Calu3 (cell line): ENCODE measurements around the gene NAV2. TPM values are rescaled to one million over a fixed set of nuclear protein-coding genes. Genes with fewer than 3 reads are reported as not detected.

ENCODE experiments used
- BruUV-seq: library from RNA; stranded (reverse); fragments of 400-500 nt; replicated peaks from 2 replicates; lab custom pipeline; 2021; lab: Mats Ljungman, UMichigan
- CTCF ChIA-PET: fragments of 300-600 bp; sonication (Branson Sonifier 250); formaldehyde crosslinking; loops from one replicate; lab custom pipeline; 2022; ENCODE audit warnings: antibody characterized with exemption; lab: Charles Lee
- DNase-seq: peaks from one replicate; pipeline ENCODE4 v3.0.0; 2022
- H3K27ac Mint-ChIP-seq: one replicate; pipeline ENCODE4 v1.8.0; 2022; ENCODE audit warnings: mixed read lengths; ENCODE audit not compliant: unreplicated experiment
- H3K27me3 Mint-ChIP-seq: one replicate; pipeline ENCODE4 v1.8.0; 2022; ENCODE audit warnings: mixed read lengths; ENCODE audit not compliant: unreplicated experiment
- H3K36me3 Mint-ChIP-seq: one replicate; pipeline ENCODE4 v1.8.0; 2022; ENCODE audit warnings: mild to moderate bottlenecking, moderate library complexity, mixed read lengths; ENCODE audit not compliant: insufficient read depth, unreplicated experiment
- H3K4me1 Mint-ChIP-seq: one replicate; pipeline ENCODE4 v1.8.0; 2022; ENCODE audit warnings: mild to moderate bottlenecking, low read depth, mixed read lengths; ENCODE audit not compliant: unreplicated experiment
- H3K4me3 Mint-ChIP-seq: one replicate; pipeline ENCODE4 v1.8.0; 2022; ENCODE audit warnings: mild to moderate bottlenecking, low read depth, moderate library complexity, mixed read lengths; ENCODE audit not compliant: unreplicated experiment
- H3K9me3 Mint-ChIP-seq: one replicate; pipeline ENCODE4 v1.8.0; 2022; ENCODE audit warnings: low read depth, mixed read lengths; ENCODE audit not compliant: unreplicated experiment
- intact Hi-C: fragments of 100-400 bp; cut with micrococcal nuclease; formaldehyde crosslinking; loops from one replicate; pipeline ENCODE4 v1.10.0; 2022; ENCODE audit not compliant: unreplicated experiment
- total RNA-seq: library from RNA; stranded (reverse); gene quantifications from 2 replicates; pipeline ENCODE4 v1.2.3, GENCODE V29; 2022
- TF ChIP-seq, protein P1 (sequence below): fragments of 200-600 bp; IDR thresholded peaks from one replicate; pipeline ENCODE4 v1.8.0; 2022; ENCODE audit warnings: antibody characterized with exemption; ENCODE audit not compliant: unreplicated experiment

NAV2 gene
- total RNA-seq, 1 experiment from 2014 or later: 21.4 TPM

DNA sequence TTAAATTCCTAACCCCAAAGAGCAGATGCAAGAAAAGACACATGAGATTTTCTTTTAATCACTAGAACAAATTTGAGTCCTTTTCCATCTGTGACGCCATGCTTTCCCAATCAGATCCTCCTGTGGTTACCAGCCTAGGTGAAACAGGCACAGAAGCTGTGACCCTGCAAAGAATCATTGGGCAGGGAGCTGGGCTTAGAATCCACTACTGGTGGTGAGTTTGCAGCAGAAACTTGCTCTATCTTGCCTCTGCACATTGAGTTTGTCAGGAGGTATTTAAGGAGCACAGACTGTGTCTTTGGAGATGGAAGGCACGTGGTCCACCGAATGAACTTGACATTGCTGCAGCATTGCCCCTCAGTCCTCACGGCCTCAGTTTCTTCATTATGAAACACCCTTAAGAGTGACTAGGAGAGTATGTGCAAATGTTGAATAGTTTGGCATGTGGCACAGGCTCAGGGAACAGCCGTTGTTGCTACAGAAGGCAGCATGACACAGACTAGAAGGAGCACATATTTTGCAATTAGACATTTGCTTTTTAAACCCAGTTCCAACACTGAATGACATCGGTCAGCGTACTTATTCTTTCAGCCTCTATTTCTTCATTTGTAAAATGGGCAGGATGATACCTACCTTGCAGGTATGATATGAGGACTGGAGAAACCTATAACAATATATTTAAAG lies 320.1 kb downstream of the NAV2 start:
- no TSS peak for BruUV-seq
- Mint-ChIP-seq H3K4me3 (no peak overlapping the region), H3K27ac (no peak overlapping the region), H3K36me3 (peaks cover 5% of the 10 kb centered on the region), H3K27me3 (no peaks in the 10 kb centered on the region), H3K9me3 (no peaks in the 10 kb centered on the region), H3K4me1 (peaks cover 21% of the 10 kb centered on the region)
- CTCF ChIA-PET: interaction anchor here (0.6 to 1.1 kb wide), 2 partner anchors 29 to 38 kb away, joined by 3 to 4 read pairs; no protein-coding TSS in a partner anchor
- intact Hi-C loops: no loop called here
- TF ChIP-seq, protein P1, sequence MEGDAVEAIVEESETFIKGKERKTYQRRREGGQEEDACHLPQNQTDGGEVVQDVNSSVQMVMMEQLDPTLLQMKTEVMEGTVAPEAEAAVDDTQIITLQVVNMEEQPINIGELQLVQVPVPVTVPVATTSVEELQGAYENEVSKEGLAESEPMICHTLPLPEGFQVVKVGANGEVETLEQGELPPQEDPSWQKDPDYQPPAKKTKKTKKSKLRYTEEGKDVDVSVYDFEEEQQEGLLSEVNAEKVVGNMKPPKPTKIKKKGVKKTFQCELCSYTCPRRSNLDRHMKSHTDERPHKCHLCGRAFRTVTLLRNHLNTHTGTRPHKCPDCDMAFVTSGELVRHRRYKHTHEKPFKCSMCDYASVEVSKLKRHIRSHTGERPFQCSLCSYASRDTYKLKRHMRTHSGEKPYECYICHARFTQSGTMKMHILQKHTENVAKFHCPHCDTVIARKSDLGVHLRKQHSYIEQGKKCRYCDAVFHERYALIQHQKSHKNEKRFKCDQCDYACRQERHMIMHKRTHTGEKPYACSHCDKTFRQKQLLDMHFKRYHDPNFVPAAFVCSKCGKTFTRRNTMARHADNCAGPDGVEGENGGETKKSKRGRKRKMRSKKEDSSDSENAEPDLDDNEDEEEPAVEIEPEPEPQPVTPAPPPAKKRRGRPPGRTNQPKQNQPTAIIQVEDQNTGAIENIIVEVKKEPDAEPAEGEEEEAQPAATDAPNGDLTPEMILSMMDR: no peak
- no peak for DNase-seq

DNA sequence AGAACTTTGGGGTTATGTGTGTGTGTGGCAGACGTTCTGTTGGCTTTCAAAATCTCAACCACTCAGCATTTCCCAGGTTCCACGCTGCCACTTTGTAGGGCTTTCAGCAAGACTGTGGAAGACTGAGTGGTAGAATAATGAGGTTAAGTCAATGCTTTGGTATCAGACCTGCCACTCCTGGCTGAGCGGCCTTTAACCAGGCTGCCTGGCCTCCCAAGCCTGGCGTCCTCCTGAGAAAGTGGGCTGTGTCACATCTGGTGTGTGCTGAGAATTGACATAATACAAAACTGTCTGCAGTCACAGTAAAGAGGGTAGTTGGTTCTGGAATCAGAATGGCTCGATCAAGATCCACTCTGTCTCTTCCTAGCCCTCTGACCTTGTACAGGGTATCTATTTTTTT lies 321.2 kb downstream of the NAV2 start:
- Mint-ChIP-seq H3K4me3 (no peak overlapping the region), H3K27me3 (no peaks in the 10 kb centered on the region), H3K9me3 (no peaks in the 10 kb centered on the region), H3K4me1 (peaks cover 27% of the 10 kb centered on the region), H3K36me3 (peaks cover 5% of the 10 kb centered on the region), H3K27ac (no peak overlapping the region)
- CTCF ChIA-PET: no interaction called here
- intact Hi-C loops: no loop called here
- BruUV-seq: no TSS peak
- TF ChIP-seq, protein P1: no peak
- no peak for DNase-seq

DNA sequence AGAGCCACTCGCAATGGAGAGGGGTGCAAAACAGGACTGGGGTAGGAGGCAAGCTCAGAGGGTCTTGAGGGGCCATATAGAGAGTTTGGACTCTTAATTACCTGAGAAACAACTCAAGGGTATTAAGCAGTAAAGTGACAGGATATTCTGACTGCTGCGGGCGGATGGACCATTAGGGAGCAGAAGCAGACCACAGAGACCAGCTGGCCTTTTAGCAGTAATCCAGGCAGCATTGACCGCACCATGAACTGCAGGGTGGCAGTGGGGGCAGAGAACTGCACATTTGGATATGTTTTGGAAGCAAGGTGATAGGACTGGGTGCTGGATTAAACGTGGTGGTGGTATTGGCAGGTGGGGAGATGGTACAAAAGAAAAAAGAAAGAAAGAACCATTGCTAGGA lies 322.3 kb downstream of the NAV2 start:
- no peaks in the 10 kb centered on the region for H3K27me3 Mint-ChIP-seq
- TF ChIP-seq, protein P1: no peak
- CTCF ChIA-PET: interaction anchor here (1.4 kb wide), 1 partner anchor 12 kb away, joined by 4 read pairs; no protein-coding TSS in a partner anchor
- H3K9me3 Mint-ChIP-seq: no peaks in the 10 kb centered on the region
- H3K4me3 Mint-ChIP-seq: no peak overlapping the region
- intact Hi-C loops: no loop called here
- peaks cover 5% of the 10 kb centered on the region for H3K36me3 Mint-ChIP-seq
- DNase-seq: no peak
- BruUV-seq: no TSS peak
- H3K27ac Mint-ChIP-seq: no peak overlapping the region
- H3K4me1 Mint-ChIP-seq: peaks cover 32% of the 10 kb centered on the region

DNA sequence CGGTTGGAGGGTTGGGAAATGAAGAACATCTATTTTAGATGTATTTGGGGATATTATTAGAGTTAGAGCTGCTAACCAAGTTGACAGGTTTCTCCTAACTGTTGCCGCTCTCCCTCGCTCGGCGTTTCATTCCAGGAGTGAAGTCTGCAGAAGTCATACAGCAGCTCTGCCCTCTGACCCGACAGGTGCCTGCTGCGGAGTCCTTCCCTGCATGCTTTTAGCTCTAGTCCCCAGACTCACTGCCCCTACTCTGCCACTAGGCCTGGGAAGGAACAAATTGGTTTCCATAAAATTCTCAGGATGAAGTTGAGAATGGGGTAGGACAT lies 322.7 kb downstream of the NAV2 start:
- Mint-ChIP-seq H3K9me3 (no peaks in the 10 kb centered on the region), H3K4me3 (no peak overlapping the region), H3K27me3 (no peaks in the 10 kb centered on the region), H3K27ac (no peak overlapping the region), H3K36me3 (peaks cover 5% of the 10 kb centered on the region), H3K4me1 (peaks cover 32% of the 10 kb centered on the region)
- TF ChIP-seq, protein P1: no peak
- no peak for DNase-seq
- intact Hi-C loops: no loop called here
- no TSS peak for BruUV-seq
- CTCF ChIA-PET: interaction anchor here (1.4 kb wide), 1 partner anchor 13 kb away, joined by 4 read pairs; no protein-coding TSS in a partner anchor
